Endothelial cell of umbilical vein (primary cell): ENCODE data around the gene UBAP1. TPM values are rescaled to one million over a fixed set of nuclear protein-coding genes. Genes with fewer than 3 reads are reported as not detected.

Source experiments
- BruUV-seq: library from RNA; stranded (reverse); fragments of 400-500 nt; replicated peaks from 2 replicates; lab custom pipeline; 2021; lab: Mats Ljungman, UMichigan
- CTCF ChIA-PET: fragments of 300-600, 350-600 bp; sonication (Branson Sonifier 250); formaldehyde crosslinking; loops from one replicate; lab custom pipeline; 2021; ENCODE audit warnings: antibody characterized with exemption, inconsistent platforms; lab: Charles Lee
- POLR2A ChIA-PET: fragments of 300-600, 350-600 bp; sonication (Branson Sonifier 250); formaldehyde crosslinking; loops from one replicate; lab custom pipeline; 2021; ENCODE audit warnings: antibody characterized with exemption, inconsistent platforms; lab: Charles Lee
- DNase-seq: peaks from one replicate; pipeline ENCODE4 v3.0.0-alpha.2; 2011; ENCODE audit warnings: low read depth, low spot score
- FAIRE-seq: peaks from 2 replicates; lab custom pipeline; 2011; peaks lifted over from hg19 to GRCh38; lab: Jason Lieb, UNC
- H2AFZ ChIP-seq: 2 replicates; pipeline ENCODE4 v1.6.0; 2012; ENCODE audit warnings: low read depth, low read length, control low read depth, inconsistent platforms
- H3K27ac ChIP-seq: 2 replicates; pipeline ENCODE4 v1.5.1; 2011; ENCODE audit warnings: low read depth, mild to moderate bottlenecking, control low read depth, low read length, moderate library complexity; ENCODE audit not compliant: insufficient read depth
- H3K27me3 ChIP-seq, 2 experiments: 2 replicates each; pipeline versions ENCODE4 v1.6.0 to v1.6.1; 2011; ENCODE audit warnings: low read length in 2 of 2, mixed read lengths in 1 of 2; ENCODE audit not compliant: control insufficient read depth in 2 of 2, insufficient read depth in 2 of 2
- H3K36me3 ChIP-seq, 2 experiments: 2 replicates in 1 of 2; 3 replicates in 1 of 2; pipeline ENCODE4 v1.5.1; 2011; ENCODE audit warnings: low read length in 2 of 2, mild to moderate bottlenecking in 1 of 2, moderate library complexity in 1 of 2; ENCODE audit not compliant: control insufficient read depth in 2 of 2, insufficient read depth in 2 of 2; ENCODE audit errors: extremely low read depth in 1 of 2
- H3K4me1 ChIP-seq: 3 replicates; pipeline ENCODE4 v1.5.1; 2011; ENCODE audit warnings: mild to moderate bottlenecking, low read length; ENCODE audit not compliant: control insufficient read depth, insufficient read depth; ENCODE audit errors: extremely low read depth
- H3K4me2 ChIP-seq: 2 replicates; pipeline ENCODE4 v1.6.1; 2011; ENCODE audit warnings: low read length, control low read depth, mixed read lengths; ENCODE audit not compliant: insufficient read depth
- H3K4me3 ChIP-seq, 3 experiments: fragments of 200-600 bp in 1 of 3; sonication (generic), shearing (Covaris generic) in 1 of 3; replicated peaks in 1 of 3; 2 replicates each; pipeline ENCODE4 v1.5.1; 2011 to 2016; ENCODE audit warnings: control low read depth in 3 of 3, low read length in 3 of 3, mild to moderate bottlenecking in 2 of 3, inconsistent platforms in 1 of 3, low read depth in 1 of 3, moderate library complexity in 1 of 3; ENCODE audit not compliant: insufficient read depth in 1 of 3
- H3K79me2 ChIP-seq: 2 replicates; pipeline ENCODE4 v1.6.0; 2012; ENCODE audit warnings: low read length, inconsistent platforms; ENCODE audit not compliant: control insufficient read depth, insufficient read depth
- H3K9ac ChIP-seq: replicated peaks from 2 replicates; pipeline ENCODE3; 2011; ENCODE audit warnings: low read length, control low read depth; ENCODE audit not compliant: insufficient read depth; ENCODE audit errors: extremely low read depth
- H3K9me1 ChIP-seq: replicated peaks from 3 replicates; pipeline ENCODE4 v1.6.0; 2011; ENCODE audit warnings: mild to moderate bottlenecking, low read length; ENCODE audit not compliant: control insufficient read depth, insufficient read depth; ENCODE audit errors: extremely low read depth
- H3K9me3 ChIP-seq: replicated peaks from 2 replicates; pipeline ENCODE4 v1.5.1; 2012; ENCODE audit warnings: low read length, inconsistent platforms; ENCODE audit not compliant: control insufficient read depth, insufficient read depth
- H4K20me1 ChIP-seq: replicated peaks from 2 replicates; pipeline ENCODE3; 2011; ENCODE audit warnings: mild to moderate bottlenecking, low read length; ENCODE audit not compliant: control insufficient read depth, insufficient read depth; ENCODE audit errors: extremely low read depth
- EZH2 ChIP-seq: IDR thresholded peaks from 2 replicates; pipeline ENCODE4 v1.6.1; 2012; ENCODE audit warnings: borderline replicate concordance, low read depth, mild to moderate bottlenecking, moderate library complexity, low read length, inconsistent platforms; ENCODE audit not compliant: severe bottlenecking
- GATA2 ChIP-seq: IDR thresholded peaks from 2 replicates; pipeline ENCODE4 v1.7.0; 2011; ENCODE audit warnings: low read depth, mild to moderate bottlenecking, moderate library complexity, mixed read lengths, low read length; ENCODE audit not compliant: insufficient read length, insufficient read depth
- MYC ChIP-seq: IDR thresholded peaks from one replicate; pipeline ENCODE4 v1.6.1; 2011; ENCODE audit warnings: mild to moderate bottlenecking, low read depth, low read length
- POLR2A ChIP-seq: IDR thresholded peaks from 2 replicates; pipeline ENCODE4 v1.6.1; 2012; ENCODE audit warnings: low read depth, mild to moderate bottlenecking, control low read depth, low read length
- POLR2AphosphoS5 ChIP-seq: IDR thresholded peaks from 2 replicates; pipeline ENCODE4 v1.6.1; 2012; ENCODE audit warnings: low read depth, mild to moderate bottlenecking, control low read depth, low read length, moderate library complexity; ENCODE audit not compliant: insufficient read depth
- dilution Hi-C: fragments of 300-500 bp; cut with MboI; formaldehyde crosslinking; loops from one replicate; pipeline ENCODE4 v1.15.0; 2019; ENCODE audit warnings: low sequenced_read_pairs; ENCODE audit not compliant: extremely low pct_ligation_motif_present
- intact Hi-C: fragments of 100-400 bp; cut with micrococcal nuclease; formaldehyde crosslinking; loops from one replicate; pipeline ENCODE4 v1.10.0; 2022
- polyA plus RNA-seq, 4 experiments: library from polyadenylated mRNA; depleted of rRNA in 3 of 4; stranded (reverse) in 3 of 4; unstranded in 1 of 4; fragments of >200 nt; gene quantifications; 2 replicates each; pipeline versions ENCODE4 v1.2.1 to v1.2.3, GENCODE V29; 2011 to 2012; ENCODE audit warnings: missing spikeins in 1 of 4
- total RNA-seq: library from RNA; stranded (reverse); gene quantifications from 2 replicates; pipeline ENCODE4 v1.2.3, GENCODE V29; 2021
- TF ChIP-seq, protein P1 (sequence below), 2 donors: IDR thresholded peaks; 1 replicate in 1 of 2; 2 replicates in 1 of 2; pipeline ENCODE4 v1.5.1; 2011; ENCODE audit warnings: low read length in 2 of 2, mild to moderate bottlenecking in 2 of 2, moderate library complexity in 2 of 2, control low read depth in 1 of 2, inconsistent platforms in 1 of 2, low read depth in 1 of 2; ENCODE audit not compliant: insufficient read depth in 1 of 2; ENCODE audit errors: extremely low read depth in 1 of 2
- TF ChIP-seq, protein P2 (sequence below): IDR thresholded peaks from 2 replicates; pipeline ENCODE4 v1.6.1; 2011; ENCODE audit not compliant: insufficient read depth, insufficient read length

UBAP1 gene
- total and polyA plus RNA-seq, 2 donors (not counting 3 experiments of a cell fraction or from before 2014, with no cell fraction given): 38.8 TPM

DNA sequence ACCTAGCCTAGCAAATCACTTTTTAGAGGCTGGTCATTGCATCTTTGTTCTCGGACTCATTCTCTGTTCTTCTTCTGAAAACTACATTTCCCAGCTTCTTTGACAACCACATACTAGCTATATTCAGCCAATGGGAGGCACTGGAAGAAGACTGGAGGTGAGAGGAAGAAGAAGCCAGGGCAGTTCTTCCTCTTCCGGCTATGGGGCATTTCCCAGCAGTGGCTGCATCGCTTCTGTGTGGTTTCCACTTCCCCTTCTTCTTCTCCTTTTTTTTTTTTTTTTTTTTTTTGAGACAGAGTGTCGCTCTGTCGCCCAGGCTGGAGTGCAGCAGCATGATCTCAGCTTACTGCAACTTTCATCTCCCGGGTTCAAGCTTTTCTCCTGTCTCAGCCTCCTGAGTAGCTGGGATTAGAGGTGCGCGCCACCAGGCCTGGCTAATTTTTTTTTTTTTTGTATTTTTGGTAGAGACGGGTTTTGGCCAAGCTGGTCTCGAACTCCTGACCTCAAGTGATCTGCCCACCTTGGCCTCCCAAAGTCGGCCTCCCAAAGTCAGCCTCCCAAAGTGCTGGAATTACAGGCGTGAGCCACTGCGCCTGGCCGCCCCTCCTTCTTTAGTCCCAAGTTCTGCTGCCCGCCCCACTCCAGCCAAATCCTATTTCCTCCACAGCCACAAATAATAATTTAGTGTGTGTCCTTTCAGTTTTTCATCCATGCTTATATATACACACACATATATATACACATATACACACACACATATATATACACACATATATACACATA, 6.9 kb upstream of the UBAP1 start:
- DNase-seq: no peak
- FAIRE-seq: no peak
- Histone ChIP-seq H3K9me1 (no peaks in the 10 kb centered on the region), H3K27me3 (no peaks in the 10 kb centered on the region), H4K20me1 (no peaks in the 10 kb centered on the region), H3K4me1 (no peaks in the 10 kb centered on the region), H2AFZ (no peak overlapping the region), H3K4me3 (no peak overlapping the region), H3K27ac (no peak overlapping the region), H3K4me2 (no peak overlapping the region), H3K9me3 (no peaks in the 10 kb centered on the region), H3K9ac (no peak overlapping the region), H3K79me2 (no peaks in the 10 kb centered on the region), H3K36me3 (no peaks in the 10 kb centered on the region)
- CTCF ChIA-PET: interaction anchor here (1.5 to 1.9 kb wide), 3 partner anchors 20 to 38 kb away, joined by 3 to 5 read pairs (median 3); no protein-coding TSS in a partner anchor
- dilution Hi-C loops (no loop called here), intact Hi-C loops (no loop called here)
- no TSS peak for BruUV-seq
- POLR2A ChIA-PET: no interaction called here
- TF ChIP-seq, protein P1, sequence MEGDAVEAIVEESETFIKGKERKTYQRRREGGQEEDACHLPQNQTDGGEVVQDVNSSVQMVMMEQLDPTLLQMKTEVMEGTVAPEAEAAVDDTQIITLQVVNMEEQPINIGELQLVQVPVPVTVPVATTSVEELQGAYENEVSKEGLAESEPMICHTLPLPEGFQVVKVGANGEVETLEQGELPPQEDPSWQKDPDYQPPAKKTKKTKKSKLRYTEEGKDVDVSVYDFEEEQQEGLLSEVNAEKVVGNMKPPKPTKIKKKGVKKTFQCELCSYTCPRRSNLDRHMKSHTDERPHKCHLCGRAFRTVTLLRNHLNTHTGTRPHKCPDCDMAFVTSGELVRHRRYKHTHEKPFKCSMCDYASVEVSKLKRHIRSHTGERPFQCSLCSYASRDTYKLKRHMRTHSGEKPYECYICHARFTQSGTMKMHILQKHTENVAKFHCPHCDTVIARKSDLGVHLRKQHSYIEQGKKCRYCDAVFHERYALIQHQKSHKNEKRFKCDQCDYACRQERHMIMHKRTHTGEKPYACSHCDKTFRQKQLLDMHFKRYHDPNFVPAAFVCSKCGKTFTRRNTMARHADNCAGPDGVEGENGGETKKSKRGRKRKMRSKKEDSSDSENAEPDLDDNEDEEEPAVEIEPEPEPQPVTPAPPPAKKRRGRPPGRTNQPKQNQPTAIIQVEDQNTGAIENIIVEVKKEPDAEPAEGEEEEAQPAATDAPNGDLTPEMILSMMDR (IDR thresholded peaks at IDR 0.05; ENCODE audit: extremely low read depth in 1 of 2, insufficient read depth in 1 of 2, low read depth in 1 of 2, low read length in 2 of 2): no peak
- TF ChIP-seq GATA2: no peak
- TF ChIP-seq POLR2AphosphoS5: no peak
- TF ChIP-seq POLR2A: no peak
- TF ChIP-seq, protein P2, sequence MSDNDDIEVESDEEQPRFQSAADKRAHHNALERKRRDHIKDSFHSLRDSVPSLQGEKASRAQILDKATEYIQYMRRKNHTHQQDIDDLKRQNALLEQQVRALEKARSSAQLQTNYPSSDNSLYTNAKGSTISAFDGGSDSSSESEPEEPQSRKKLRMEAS: no peak
- no peak for TF ChIP-seq MYC
- TF ChIP-seq EZH2: no peak
